ENCODE data around the gene HIBCH. TPM values are rescaled to one million over a fixed set of nuclear protein-coding genes. Genes with fewer than 3 reads are reported as not detected.
"Not testable (repeated sequence)": the region's sequence is repeated elsewhere in the genome, so short reads cannot be mapped to it uniquely, and the experiment has no call there.

Gene HIBCH
- total RNA-seq, 1 donor from 2014 or later: 22.0 TPM

- no peak for DNase-seq
- Mint-ChIP-seq H3K4me1 (ENCODE audit: low read depth, unreplicated experiment) (peaks cover 7% of the 10 kb centered on the region), H3K36me3 (ENCODE audit: unreplicated experiment) (no peaks in the 10 kb centered on the region), H3K27me3 (ENCODE audit: unreplicated experiment) (peaks cover 2% of the 10 kb centered on the region), H3K27ac (ENCODE audit: unreplicated experiment) (no peak overlapping the region), H3K9me3 (ENCODE audit: unreplicated experiment) (peaks cover 8% of the 10 kb centered on the region), H3K4me3 (ENCODE audit: unreplicated experiment) (no peak overlapping the region)
- no peak for TF ChIP-seq CTCF (IDR thresholded peaks at IDR 0.05; ENCODE audit: partially characterized antibody, unreplicated experiment)
Observed at GRCh38 chr2:190338453-190338852, 18.8 kb upstream of the HIBCH start.

GRCh38 chr2:190336420-190336819 is 16.8 kb upstream of the HIBCH start:
- Mint-ChIP-seq H3K27me3 (ENCODE audit: unreplicated experiment) (no peaks in the 10 kb centered on the region), H3K9me3 (ENCODE audit: unreplicated experiment) (no peaks in the 10 kb centered on the region), H3K36me3 (ENCODE audit: unreplicated experiment) (no peaks in the 10 kb centered on the region), H3K27ac (ENCODE audit: unreplicated experiment) (no peak overlapping the region), H3K4me1 (ENCODE audit: low read depth, unreplicated experiment) (no peaks in the 10 kb centered on the region), H3K4me3 (ENCODE audit: unreplicated experiment) (no peak overlapping the region)
- no peak for TF ChIP-seq CTCF (IDR thresholded peaks at IDR 0.05; ENCODE audit: partially characterized antibody, unreplicated experiment)
- DNase-seq: no peak

GRCh38 chr2:190335584-190335983 is 16.0 kb upstream of the HIBCH start:
- H3K4me3 Mint-ChIP-seq (ENCODE audit: unreplicated experiment); DNase-seq; H3K4me1 Mint-ChIP-seq (ENCODE audit: low read depth, unreplicated experiment); H3K27me3 Mint-ChIP-seq (ENCODE audit: unreplicated experiment); H3K9me3 Mint-ChIP-seq (ENCODE audit: unreplicated experiment); H3K27ac Mint-ChIP-seq (ENCODE audit: unreplicated experiment); H3K36me3 Mint-ChIP-seq (ENCODE audit: unreplicated experiment): not testable (repeated sequence)

GRCh38 chr2:190335225-190335559 is 15.6 kb upstream of the HIBCH start:
- Mint-ChIP-seq H3K27ac (ENCODE audit: unreplicated experiment) (no peak overlapping the region), H3K9me3 (ENCODE audit: unreplicated experiment) (no peaks in the 10 kb centered on the region)
- no peak for DNase-seq

GRCh38 chr2:190334479-190335224 is 15.0 kb upstream of the HIBCH start:
- no peaks in the 10 kb centered on the region for H3K36me3 Mint-ChIP-seq (ENCODE audit: unreplicated experiment)
- H3K4me1 Mint-ChIP-seq (ENCODE audit: low read depth, unreplicated experiment): no peaks in the 10 kb centered on the region
- H3K27ac Mint-ChIP-seq (ENCODE audit: unreplicated experiment): no peak overlapping the region
- H3K9me3 Mint-ChIP-seq (ENCODE audit: unreplicated experiment): no peaks in the 10 kb centered on the region
- no peak for DNase-seq
- TF ChIP-seq CTCF (IDR thresholded peaks at IDR 0.05; ENCODE audit: partially characterized antibody, unreplicated experiment): no peak
- H3K27me3 Mint-ChIP-seq (ENCODE audit: unreplicated experiment): no peaks in the 10 kb centered on the region
- no peak overlapping the region for H3K4me3 Mint-ChIP-seq (ENCODE audit: unreplicated experiment)

More at GRCh38 chr2:190335225-190335559, 15.6 kb upstream of the HIBCH start:
- H3K27me3 Mint-ChIP-seq (ENCODE audit: unreplicated experiment): no peaks in the 10 kb centered on the region
- no peak overlapping the region for H3K4me3 Mint-ChIP-seq (ENCODE audit: unreplicated experiment)
- TF ChIP-seq CTCF (IDR thresholded peaks at IDR 0.05; ENCODE audit: partially characterized antibody, unreplicated experiment): no peak
- H3K36me3 Mint-ChIP-seq (ENCODE audit: unreplicated experiment): no peaks in the 10 kb centered on the region
- H3K4me1 Mint-ChIP-seq (ENCODE audit: low read depth, unreplicated experiment): no peaks in the 10 kb centered on the region

Data from glutamatergic neuron (in vitro differentiated cells).